WTC11 (cell line): ENCODE data around the gene STRIP1. TPM values are rescaled to one million over a fixed set of nuclear protein-coding genes. Genes with fewer than 3 reads are reported as not detected.

Source experiments
- ATAC-seq: fragments of 200-7000 bp; cut with Tn5 transposase; 2 replicates; pipeline ENCODE4 v1.10.0; 2021; ENCODE audit warnings: mild to moderate bottlenecking, moderate library complexity
- CTCF ChIA-PET: fragments of 300-600 bp; sonication (Branson Sonifier 250); formaldehyde crosslinking; loops from one replicate; lab custom pipeline; 2021; ENCODE audit warnings: antibody characterized with exemption; lab: Charles Lee
- POLR2A ChIA-PET: fragments of 350-600 bp; sonication (Branson Sonifier 250); formaldehyde crosslinking; loops from one replicate; lab custom pipeline; 2021; ENCODE audit warnings: antibody characterized with exemption; lab: Charles Lee
- DNase-seq: peaks from one replicate; pipeline ENCODE4 v3.0.0; 2021; ENCODE audit warnings: low spot score
- H3K27ac Mint-ChIP-seq: 2 replicates; pipeline ENCODE4 v1.8.0; 2021; ENCODE audit warnings: mixed read lengths
- H3K27me3 Mint-ChIP-seq: 2 replicates; pipeline ENCODE4 v1.8.0; 2021; ENCODE audit warnings: low read depth, mild to moderate bottlenecking, moderate library complexity, mixed read lengths
- H3K36me3 Mint-ChIP-seq: 2 replicates; pipeline ENCODE4 v1.8.0; 2021; ENCODE audit warnings: mixed read lengths
- H3K4me1 Mint-ChIP-seq: 2 replicates; pipeline ENCODE4 v1.8.0; 2022; ENCODE audit warnings: mixed read lengths
- H3K4me3 Mint-ChIP-seq: 2 replicates; pipeline ENCODE4 v1.8.0; 2021; ENCODE audit warnings: mild to moderate bottlenecking, moderate library complexity, mixed read lengths
- H3K9me3 Mint-ChIP-seq: 2 replicates; pipeline ENCODE4 v1.8.0; 2021; ENCODE audit warnings: mixed read lengths
- ATF6 ChIP-seq: sonication (generic); formaldehyde crosslinking; IDR thresholded peaks from 2 replicates; pipeline ENCODE4 v1.8.1; 2023; ENCODE audit warnings: mild to moderate bottlenecking, missing genetic modification reagents
- CTCF ChIP-seq: fragments of 200-600 bp; IDR thresholded peaks from 2 replicates; pipeline ENCODE4 v1.8.0; 2022; ENCODE audit warnings: antibody characterized with exemption
- E2F1 ChIP-seq: sonication (generic); formaldehyde crosslinking; IDR thresholded peaks from 2 replicates; pipeline ENCODE4 v1.8.0; 2022; ENCODE audit warnings: mild to moderate bottlenecking, missing genetic modification reagents
- GABPB1 ChIP-seq: sonication (generic); formaldehyde crosslinking; IDR thresholded peaks from 2 replicates; pipeline ENCODE4 v1.8.1; 2023; ENCODE audit warnings: mild to moderate bottlenecking, missing genetic modification reagents
- HMGXB4 ChIP-seq: sonication (generic); formaldehyde crosslinking; IDR thresholded peaks from 2 replicates; pipeline ENCODE4 v1.8.1; 2023; ENCODE audit warnings: mild to moderate bottlenecking, moderate library complexity, missing genetic modification reagents
- JAZF1 ChIP-seq: fragments of 250-450 bp; sonication (Bioruptor Pico); IDR thresholded peaks from 2 replicates; pipeline ENCODE4 v1.9.0; 2021; ENCODE audit warnings: moderate library complexity, mild to moderate bottlenecking, inconsistent platforms
- MLX ChIP-seq: sonication (generic); formaldehyde crosslinking; IDR thresholded peaks from 2 replicates; pipeline ENCODE4 v1.8.1; 2023; ENCODE audit warnings: mild to moderate bottlenecking, missing genetic modification reagents, moderate library complexity
- PRDM15 ChIP-seq: sonication (generic); formaldehyde crosslinking; IDR thresholded peaks from 2 replicates; pipeline ENCODE4 v1.8.0; 2022; ENCODE audit warnings: missing genetic modification reagents
- PREB ChIP-seq: sonication (generic); formaldehyde crosslinking; IDR thresholded peaks from 2 replicates; pipeline ENCODE4 v1.8.1; 2022; ENCODE audit warnings: mild to moderate bottlenecking, missing genetic modification reagents, moderate library complexity, borderline replicate concordance
- STAT6 ChIP-seq: sonication (generic); formaldehyde crosslinking; conservative IDR thresholded peaks from 2 replicates; pipeline ENCODE4 v1.8.1; 2023; ENCODE audit warnings: mild to moderate bottlenecking, low read depth, missing genetic modification reagents, moderate library complexity
- TCF7 ChIP-seq: sonication (generic); formaldehyde crosslinking; IDR thresholded peaks from 2 replicates; pipeline ENCODE4 v1.8.0; 2022; ENCODE audit warnings: mild to moderate bottlenecking, low read depth, missing genetic modification reagents, moderate library complexity
- ZNF281 ChIP-seq: sonication (generic); formaldehyde crosslinking; IDR thresholded peaks from 2 replicates; pipeline ENCODE4 v1.8.0; 2023; ENCODE audit warnings: mild to moderate bottlenecking, missing genetic modification reagents
- ZNF423 ChIP-seq: fragments of 250-450 bp; sonication (Bioruptor Pico); IDR thresholded peaks from 2 replicates; pipeline ENCODE4 v2.1.2; 2022; ENCODE audit warnings: mild to moderate bottlenecking, moderate library complexity
- ZSCAN18 ChIP-seq: fragments of 250-450 bp; sonication (Bioruptor Pico); IDR thresholded peaks from 2 replicates; pipeline ENCODE4 v2.1.2; 2022; ENCODE audit warnings: mild to moderate bottlenecking, moderate library complexity
- total RNA-seq: library from RNA; stranded (reverse); gene quantifications from 3 replicates; pipeline ENCODE4 v1.2.3, GENCODE V29; 2021

The STRIP1 gene
- total RNA-seq, 1 experiment from 2014 or later, result 42.8 TPM

GRCh38 chr1:110048923-110049601 is 14.6 kb downstream of the STRIP1 start:
- H3K4me1 Mint-ChIP-seq, result no peaks in the 10 kb centered on the region
- no peak overlapping the region for H3K27ac Mint-ChIP-seq
- no peaks in the 10 kb centered on the region for H3K9me3 Mint-ChIP-seq
- no peak overlapping the region for H3K4me3 Mint-ChIP-seq
- ATAC-seq, result no peak
- H3K27me3 Mint-ChIP-seq, result no peaks in the 10 kb centered on the region
- CTCF ChIA-PET, result interaction anchor here (2.3 to 3.6 kb wide), 2 partner anchors 12 to 19 kb away, joined by 8 to 31 read pairs; no protein-coding TSS in a partner anchor
- peaks cover 79% of the 10 kb centered on the region for H3K36me3 Mint-ChIP-seq
- POLR2A ChIA-PET, result no interaction called here
- no peak for DNase-seq
- TF ChIP-seq E2F1, result no peak
- TF ChIP-seq MLX (CRISPR knock-in tag), result no peak
- no peak for TF ChIP-seq PRDM15
- no peak for TF ChIP-seq ZSCAN18 (CRISPR knock-in tag)
- no peak for TF ChIP-seq PREB
- TF ChIP-seq ATF6 (CRISPR knock-in tag), result no peak
- no peak for TF ChIP-seq GABPB1 (CRISPR knock-in tag)
- TF ChIP-seq HMGXB4 (CRISPR knock-in tag), result no peak
- TF ChIP-seq ZNF281 (CRISPR knock-in tag), result no peak
- no peak for TF ChIP-seq JAZF1 (CRISPR knock-in tag)
- no peak for TF ChIP-seq STAT6 (CRISPR knock-in tag)
- no peak for TF ChIP-seq ZNF423 (CRISPR knock-in tag)
- no peak for TF ChIP-seq TCF7 (CRISPR knock-in tag)
- TF ChIP-seq CTCF, result no peak
